HG03558 (cell line): ENCODE measurements around the gene ARID1B.
A peak's percentile ranks its signal among the peaks of the same experiment; 100 is the strongest.

Experiments
- ATAC-seq: cut with Tn5 transposase; IDR thresholded peaks from one replicate; pipeline ENCODE4 v1.9.1; 2021; ENCODE audit warnings: moderate number of reproducible peaks; ENCODE audit not compliant: unreplicated experiment; ENCODE audit errors: extremely low read depth

ARID1B gene

GRCh38 chr6:156776840-156777576 is at the start of gene ARID1B:
TSS of gene ARID1B (plus strand) at chr6:156777378. CDS start at chr6:156777681, 303 bp downstream.
- ATAC-seq = no peak

GRCh38 chr6:156727715-156728385 is 49.3 kb upstream of the ARID1B start:
- ATAC-seq = no peak

GRCh38 chr6:156729248-156729647 is 47.9 kb upstream of the ARID1B start:
- no peak for ATAC-seq

- ATAC-seq = no peak
Observed at GRCh38 chr6:156731396-156731795, 45.8 kb upstream of the ARID1B start.

GRCh38 chr6:156735751-156736150 is 41.4 kb upstream of the ARID1B start:
- no peak for ATAC-seq

GRCh38 chr6:156740604-156741003 is 36.6 kb upstream of the ARID1B start:
- no peak for ATAC-seq

GRCh38 chr6:156741287-156742073 is 35.7 kb upstream of the ARID1B start:
- ATAC-seq = no peak

GRCh38 chr6:156747715-156748114 is 29.5 kb upstream of the ARID1B start:
- ATAC-seq = no peak

- ATAC-seq = no peak
Observed at GRCh38 chr6:156748504-156748903, 28.7 kb upstream of the ARID1B start.

GRCh38 chr6:156752666-156753301 is 24.4 kb upstream of the ARID1B start:
- ATAC-seq = peak; percentile 39

GRCh38 chr6:156756630-156757610 is 20.3 kb upstream of the ARID1B start:
- no peak for ATAC-seq

- ATAC-seq = no peak
Observed at GRCh38 chr6:156757849-156758248, 19.3 kb upstream of the ARID1B start.

- no peak for ATAC-seq
Observed at GRCh38 chr6:156760377-156760776, 16.8 kb upstream of the ARID1B start.

GRCh38 chr6:156762547-156762946 is 14.6 kb upstream of the ARID1B start:
- no peak for ATAC-seq

GRCh38 chr6:156765117-156765516 is 12.1 kb upstream of the ARID1B start:
- ATAC-seq = no peak

- peak; percentile 90 for ATAC-seq
Observed at GRCh38 chr6:156767603-156768467, 9.3 kb upstream of the ARID1B start.

GRCh38 chr6:156771047-156771446 is 6.1 kb upstream of the ARID1B start:
- ATAC-seq = no peak

GRCh38 chr6:156771761-156772160 is 5.4 kb upstream of the ARID1B start:
- no peak for ATAC-seq
